ENCODE measurements around the gene GRIK4. TPM values are rescaled to one million over a fixed set of nuclear protein-coding genes. Genes with fewer than 3 reads are reported as not detected.

Gene GRIK4
- polyA plus RNA-seq, 1 donor from 2014 or later = 3.4 TPM

DNA sequence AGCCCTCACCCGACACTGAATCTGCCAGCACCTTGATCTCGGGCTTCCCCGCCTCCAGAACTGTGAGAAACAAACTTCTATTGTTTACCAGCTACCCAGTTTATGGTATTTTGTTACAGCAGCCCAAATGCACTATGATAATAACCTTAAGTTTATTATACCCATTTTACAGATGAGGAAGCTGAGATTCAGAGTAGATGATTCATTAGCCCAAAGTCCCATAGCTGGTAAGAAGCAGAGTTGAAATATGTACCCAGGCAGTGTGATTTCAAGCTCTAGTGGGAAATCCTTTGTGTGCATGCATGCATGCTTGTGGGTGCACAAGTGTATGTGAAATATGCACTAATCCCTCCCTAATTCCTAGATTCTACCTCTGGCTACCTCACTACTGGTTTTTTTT lies 7.9 kb downstream of the GRIK4 start:
- Histone ChIP-seq H3K36me3 (ENCODE audit: insufficient read depth, low read length) (no peaks in the 10 kb centered on the region), H3K9ac (ENCODE audit: low read length) (no peak overlapping the region), H3K4me2 (ENCODE audit: low read length) (no peak overlapping the region), H3F3A (ENCODE audit: insufficient read depth, low read length, poor library complexity, severe bottlenecking) (no peaks in the 10 kb centered on the region), H3K9me2 (ENCODE audit: insufficient read depth, low read length) (no peaks in the 10 kb centered on the region), H3K27me3 (ENCODE audit: insufficient read depth, low read depth, low read length) (no peaks in the 10 kb centered on the region), H3K9me3 (ENCODE audit: low read length) (no peaks in the 10 kb centered on the region), H3K27ac (ENCODE audit: low read length) (no peak overlapping the region), H4K20me1 (ENCODE audit: insufficient read depth) (no peaks in the 10 kb centered on the region), H2AFZ (ENCODE audit: low read depth, low read length) (no peak overlapping the region), H3K79me2 (replicated peaks; ENCODE audit: insufficient read depth, low read length) (no peaks in the 10 kb centered on the region), H3K4me3 (ENCODE audit: low read length) (no peak overlapping the region)
- TF ChIP-seq EZH2 (IDR thresholded peaks at IDR 0.05; ENCODE audit: borderline replicate concordance, insufficient read depth, low read length, poor library complexity, severe bottlenecking) (no peak), EP300 (conservative IDR thresholded peaks at IDR 0.05; ENCODE audit: poor library complexity, severe bottlenecking) (no peak), RAD21 (conservative IDR thresholded peaks at IDR 0.05) (no peak), MXI1 (conservative IDR thresholded peaks at IDR 0.05; ENCODE audit: poor library complexity, severe bottlenecking) (no peak), SMC3 (conservative IDR thresholded peaks at IDR 0.05; ENCODE audit: poor library complexity) (no peak), TAF1 (IDR thresholded peaks at IDR 0.05; ENCODE audit: low read depth) (no peak), POLR2AphosphoS5 (IDR thresholded peaks at IDR 0.05) (no peak)
- TF ChIP-seq, protein P1, sequence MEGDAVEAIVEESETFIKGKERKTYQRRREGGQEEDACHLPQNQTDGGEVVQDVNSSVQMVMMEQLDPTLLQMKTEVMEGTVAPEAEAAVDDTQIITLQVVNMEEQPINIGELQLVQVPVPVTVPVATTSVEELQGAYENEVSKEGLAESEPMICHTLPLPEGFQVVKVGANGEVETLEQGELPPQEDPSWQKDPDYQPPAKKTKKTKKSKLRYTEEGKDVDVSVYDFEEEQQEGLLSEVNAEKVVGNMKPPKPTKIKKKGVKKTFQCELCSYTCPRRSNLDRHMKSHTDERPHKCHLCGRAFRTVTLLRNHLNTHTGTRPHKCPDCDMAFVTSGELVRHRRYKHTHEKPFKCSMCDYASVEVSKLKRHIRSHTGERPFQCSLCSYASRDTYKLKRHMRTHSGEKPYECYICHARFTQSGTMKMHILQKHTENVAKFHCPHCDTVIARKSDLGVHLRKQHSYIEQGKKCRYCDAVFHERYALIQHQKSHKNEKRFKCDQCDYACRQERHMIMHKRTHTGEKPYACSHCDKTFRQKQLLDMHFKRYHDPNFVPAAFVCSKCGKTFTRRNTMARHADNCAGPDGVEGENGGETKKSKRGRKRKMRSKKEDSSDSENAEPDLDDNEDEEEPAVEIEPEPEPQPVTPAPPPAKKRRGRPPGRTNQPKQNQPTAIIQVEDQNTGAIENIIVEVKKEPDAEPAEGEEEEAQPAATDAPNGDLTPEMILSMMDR (IDR thresholded peaks at IDR 0.05; ENCODE audit: poor library complexity, severe bottlenecking) = no peak
- TF ChIP-seq, protein P2, sequence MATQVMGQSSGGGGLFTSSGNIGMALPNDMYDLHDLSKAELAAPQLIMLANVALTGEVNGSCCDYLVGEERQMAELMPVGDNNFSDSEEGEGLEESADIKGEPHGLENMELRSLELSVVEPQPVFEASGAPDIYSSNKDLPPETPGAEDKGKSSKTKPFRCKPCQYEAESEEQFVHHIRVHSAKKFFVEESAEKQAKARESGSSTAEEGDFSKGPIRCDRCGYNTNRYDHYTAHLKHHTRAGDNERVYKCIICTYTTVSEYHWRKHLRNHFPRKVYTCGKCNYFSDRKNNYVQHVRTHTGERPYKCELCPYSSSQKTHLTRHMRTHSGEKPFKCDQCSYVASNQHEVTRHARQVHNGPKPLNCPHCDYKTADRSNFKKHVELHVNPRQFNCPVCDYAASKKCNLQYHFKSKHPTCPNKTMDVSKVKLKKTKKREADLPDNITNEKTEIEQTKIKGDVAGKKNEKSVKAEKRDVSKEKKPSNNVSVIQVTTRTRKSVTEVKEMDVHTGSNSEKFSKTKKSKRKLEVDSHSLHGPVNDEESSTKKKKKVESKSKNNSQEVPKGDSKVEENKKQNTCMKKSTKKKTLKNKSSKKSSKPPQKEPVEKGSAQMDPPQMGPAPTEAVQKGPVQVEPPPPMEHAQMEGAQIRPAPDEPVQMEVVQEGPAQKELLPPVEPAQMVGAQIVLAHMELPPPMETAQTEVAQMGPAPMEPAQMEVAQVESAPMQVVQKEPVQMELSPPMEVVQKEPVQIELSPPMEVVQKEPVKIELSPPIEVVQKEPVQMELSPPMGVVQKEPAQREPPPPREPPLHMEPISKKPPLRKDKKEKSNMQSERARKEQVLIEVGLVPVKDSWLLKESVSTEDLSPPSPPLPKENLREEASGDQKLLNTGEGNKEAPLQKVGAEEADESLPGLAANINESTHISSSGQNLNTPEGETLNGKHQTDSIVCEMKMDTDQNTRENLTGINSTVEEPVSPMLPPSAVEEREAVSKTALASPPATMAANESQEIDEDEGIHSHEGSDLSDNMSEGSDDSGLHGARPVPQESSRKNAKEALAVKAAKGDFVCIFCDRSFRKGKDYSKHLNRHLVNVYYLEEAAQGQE (IDR thresholded peaks at IDR 0.05; ENCODE audit: borderline replicate concordance) = no peak

DNA sequence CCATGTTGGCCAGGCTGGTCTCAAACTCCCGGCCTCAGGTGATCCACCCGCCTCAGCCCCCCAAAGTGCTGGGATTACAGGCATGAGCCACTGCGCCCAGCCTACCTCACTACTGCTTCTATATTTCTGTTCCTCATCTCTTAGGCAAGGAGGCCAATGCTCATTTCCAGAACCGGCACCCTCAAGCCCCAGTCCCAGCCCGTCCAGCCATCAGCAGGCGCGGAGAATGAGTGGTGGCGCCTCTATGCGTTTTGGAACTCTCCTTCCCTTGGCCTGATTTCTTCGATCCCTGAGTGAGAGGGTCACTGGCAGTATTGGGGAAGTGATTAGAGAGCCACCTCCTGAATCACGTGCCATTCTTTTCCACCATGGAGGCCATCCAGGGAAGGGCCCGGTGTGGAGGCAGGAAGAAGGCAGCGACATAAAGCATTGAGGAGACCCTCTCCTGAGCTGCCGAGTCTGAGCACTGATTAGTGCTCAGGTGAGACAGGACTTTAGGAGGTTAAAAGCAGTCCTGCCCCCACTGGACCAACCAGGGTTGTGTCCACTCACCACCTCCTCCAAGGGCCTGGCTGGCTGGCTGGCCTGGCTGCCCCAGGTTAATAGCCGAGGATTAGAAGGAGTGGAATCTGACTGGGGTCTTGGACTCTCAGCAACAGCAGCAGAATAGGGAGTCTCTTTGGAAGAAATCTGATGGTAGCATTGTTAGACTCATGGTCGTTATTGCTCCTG lies 8.7 kb downstream of the GRIK4 start:
- H3K4me3 ChIP-seq (ENCODE audit: low read length) = no peak overlapping the region
- no peak overlapping the region for H3K27ac ChIP-seq (ENCODE audit: low read length)
- H2AFZ ChIP-seq (ENCODE audit: low read depth, low read length) = no peak overlapping the region
- H3F3A ChIP-seq (ENCODE audit: insufficient read depth, low read length, poor library complexity, severe bottlenecking) = no peaks in the 10 kb centered on the region
- no peak overlapping the region for H3K4me2 ChIP-seq (ENCODE audit: low read length)
- no peaks in the 10 kb centered on the region for H3K79me2 ChIP-seq (replicated peaks; ENCODE audit: insufficient read depth, low read length)
- H3K9me2 ChIP-seq (ENCODE audit: insufficient read depth, low read length) = no peaks in the 10 kb centered on the region
- no peak overlapping the region for H3K9ac ChIP-seq (ENCODE audit: low read length)
- no peaks in the 10 kb centered on the region for H4K20me1 ChIP-seq (ENCODE audit: insufficient read depth)
- no peaks in the 10 kb centered on the region for H3K9me3 ChIP-seq (ENCODE audit: low read length)
- TF ChIP-seq EP300 (conservative IDR thresholded peaks at IDR 0.05; ENCODE audit: poor library complexity, severe bottlenecking) (no peak), RAD21 (conservative IDR thresholded peaks at IDR 0.05) (no peak), MXI1 (conservative IDR thresholded peaks at IDR 0.05; ENCODE audit: poor library complexity, severe bottlenecking) (no peak), POLR2AphosphoS5 (IDR thresholded peaks at IDR 0.05) (no peak), EZH2 (IDR thresholded peaks at IDR 0.05; ENCODE audit: borderline replicate concordance, insufficient read depth, low read length, poor library complexity, severe bottlenecking) (no peak), SMC3 (conservative IDR thresholded peaks at IDR 0.05; ENCODE audit: poor library complexity) (no peak), TAF1 (IDR thresholded peaks at IDR 0.05; ENCODE audit: low read depth) (no peak)
- TF ChIP-seq, protein P2 (IDR thresholded peaks at IDR 0.05; ENCODE audit: borderline replicate concordance) = no peak
- TF ChIP-seq, protein P1 (IDR thresholded peaks at IDR 0.05; ENCODE audit: poor library complexity, severe bottlenecking) = no peak
- H3K36me3 ChIP-seq (ENCODE audit: insufficient read depth, low read length) = no peaks in the 10 kb centered on the region
- H3K27me3 ChIP-seq (ENCODE audit: insufficient read depth, low read depth, low read length) = no peaks in the 10 kb centered on the region

All from neural cell (in vitro differentiated cells).